DND-41 (cell line): ENCODE measurements around the gene WNK1.

Experiments
- ATAC-seq: fragments of 200-7000 bp; cut with Tn5 transposase; 3 replicates; pipeline ENCODE4 v1.9.1; 2021; ENCODE audit warnings: low read depth; ENCODE audit not compliant: insufficient read depth
- DNase-seq: peaks from one replicate; pipeline ENCODE4 v3.0.0-alpha.2; 2020
- H2AFZ ChIP-seq: 2 replicates; pipeline ENCODE4 v1.6.0; 2012; ENCODE audit warnings: low read depth, low read length
- H3K27ac ChIP-seq: 2 replicates; pipeline ENCODE4 v1.5.1; 2012; ENCODE audit warnings: low read length, inconsistent platforms
- H3K27me3 ChIP-seq: fragments of 200-600 bp; sonication (generic); 2 replicates; pipeline ENCODE4 v1.6.0; 2012; ENCODE audit warnings: low read length, mild to moderate bottlenecking, inconsistent platforms; ENCODE audit not compliant: insufficient read depth, poor library complexity
- H3K36me3 ChIP-seq: 2 replicates; pipeline ENCODE4 v1.5.1; 2012; ENCODE audit warnings: low read length, inconsistent platforms; ENCODE audit not compliant: insufficient read depth
- H3K4me1 ChIP-seq: 2 replicates; pipeline ENCODE4 v1.5.1; 2012; ENCODE audit warnings: mild to moderate bottlenecking, low read length; ENCODE audit not compliant: insufficient read depth
- H3K4me2 ChIP-seq: 2 replicates; pipeline ENCODE4 v1.6.0; 2012; ENCODE audit warnings: mild to moderate bottlenecking, moderate library complexity, low read length, inconsistent platforms; ENCODE audit not compliant: insufficient read depth
- H3K4me3 ChIP-seq, 2 experiments: fragments of 200-600 bp in 1 of 2; shearing (Covaris generic) in 1 of 2; 2 replicates each; pipeline ENCODE4 v1.5.1; 2012 to 2016; ENCODE audit warnings: inconsistent platforms in 2 of 2, low read length in 2 of 2, mild to moderate bottlenecking in 2 of 2, low read depth in 1 of 2, moderate library complexity in 1 of 2
- H3K79me2 ChIP-seq: 2 replicates; pipeline ENCODE4 v1.6.0; 2012; ENCODE audit warnings: low read length, inconsistent platforms; ENCODE audit not compliant: insufficient read depth
- H3K9ac ChIP-seq: 2 replicates; pipeline ENCODE4 v1.6.0; 2012; ENCODE audit warnings: low read depth, mild to moderate bottlenecking, inconsistent platforms, low read length, moderate library complexity
- H3K9me3 ChIP-seq: 2 replicates; pipeline ENCODE4 v1.5.1; 2012; ENCODE audit warnings: low read length, moderate library complexity, mild to moderate bottlenecking, inconsistent platforms; ENCODE audit not compliant: insufficient read depth, severe bottlenecking
- H4K20me1 ChIP-seq: 2 replicates; pipeline ENCODE4 v1.6.0; 2012; ENCODE audit warnings: low read length; ENCODE audit not compliant: insufficient read depth
- EZH2 ChIP-seq: IDR thresholded peaks from 3 replicates; pipeline ENCODE4 v1.6.1; 2012; ENCODE audit warnings: borderline replicate concordance, low read depth, mild to moderate bottlenecking, moderate library complexity, low read length, inconsistent platforms; ENCODE audit not compliant: severe bottlenecking
- TF ChIP-seq, protein P1 (sequence below): IDR thresholded peaks from 2 replicates; pipeline ENCODE4 v1.5.1; 2012; ENCODE audit warnings: borderline replicate concordance, low read length, moderate library complexity, mild to moderate bottlenecking; ENCODE audit not compliant: poor library complexity, severe bottlenecking; ENCODE audit errors: extremely low read depth

The WNK1 gene

GRCh38 chr12:739349-739748 is 13.0 kb upstream of the WNK1 start:
- no peaks in the 10 kb centered on the region for H3K4me1 ChIP-seq
- H3K9ac ChIP-seq = no peak overlapping the region
- ATAC-seq (no peak), DNase-seq (no peak)
- no peak overlapping the region for H2AFZ ChIP-seq
- no peaks in the 10 kb centered on the region for H3K27me3 ChIP-seq
- no peaks in the 10 kb centered on the region for H4K20me1 ChIP-seq
- no peak overlapping the region for H3K4me2 ChIP-seq
- no peak overlapping the region for H3K27ac ChIP-seq
- no peaks in the 10 kb centered on the region for H3K36me3 ChIP-seq
- TF ChIP-seq EZH2 = no peak
- TF ChIP-seq, protein P1, sequence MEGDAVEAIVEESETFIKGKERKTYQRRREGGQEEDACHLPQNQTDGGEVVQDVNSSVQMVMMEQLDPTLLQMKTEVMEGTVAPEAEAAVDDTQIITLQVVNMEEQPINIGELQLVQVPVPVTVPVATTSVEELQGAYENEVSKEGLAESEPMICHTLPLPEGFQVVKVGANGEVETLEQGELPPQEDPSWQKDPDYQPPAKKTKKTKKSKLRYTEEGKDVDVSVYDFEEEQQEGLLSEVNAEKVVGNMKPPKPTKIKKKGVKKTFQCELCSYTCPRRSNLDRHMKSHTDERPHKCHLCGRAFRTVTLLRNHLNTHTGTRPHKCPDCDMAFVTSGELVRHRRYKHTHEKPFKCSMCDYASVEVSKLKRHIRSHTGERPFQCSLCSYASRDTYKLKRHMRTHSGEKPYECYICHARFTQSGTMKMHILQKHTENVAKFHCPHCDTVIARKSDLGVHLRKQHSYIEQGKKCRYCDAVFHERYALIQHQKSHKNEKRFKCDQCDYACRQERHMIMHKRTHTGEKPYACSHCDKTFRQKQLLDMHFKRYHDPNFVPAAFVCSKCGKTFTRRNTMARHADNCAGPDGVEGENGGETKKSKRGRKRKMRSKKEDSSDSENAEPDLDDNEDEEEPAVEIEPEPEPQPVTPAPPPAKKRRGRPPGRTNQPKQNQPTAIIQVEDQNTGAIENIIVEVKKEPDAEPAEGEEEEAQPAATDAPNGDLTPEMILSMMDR = no peak
- no peak overlapping the region for H3K4me3 ChIP-seq
- no peaks in the 10 kb centered on the region for H3K79me2 ChIP-seq
- H3K9me3 ChIP-seq = no peaks in the 10 kb centered on the region

DNA sequence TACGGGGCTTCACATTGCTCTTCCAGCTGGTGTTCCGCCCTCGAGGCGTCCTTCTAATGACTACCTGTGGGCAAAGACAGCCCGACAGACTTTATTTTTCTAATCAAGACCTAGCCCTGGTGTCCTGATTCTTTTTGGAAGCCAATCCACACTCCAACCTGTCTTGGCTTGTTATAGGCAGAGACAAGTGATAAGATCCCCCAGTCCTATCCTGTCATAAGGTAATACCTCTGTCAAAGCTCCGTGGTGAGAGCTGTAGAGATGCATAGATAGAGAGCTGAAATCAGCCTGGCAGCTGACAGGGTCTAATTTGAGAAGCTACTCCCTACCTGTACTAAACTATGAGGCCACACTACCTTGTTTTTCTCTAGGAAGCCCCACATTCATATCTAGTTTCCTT is 11.5 kb upstream of the WNK1 start:
- Histone ChIP-seq H2AFZ (no peak overlapping the region), H3K4me3 (no peak overlapping the region), H3K27ac (no peak overlapping the region), H4K20me1 (no peaks in the 10 kb centered on the region), H3K9ac (no peak overlapping the region), H3K36me3 (no peaks in the 10 kb centered on the region), H3K4me2 (no peak overlapping the region), H3K79me2 (no peaks in the 10 kb centered on the region), H3K27me3 (no peaks in the 10 kb centered on the region), H3K4me1 (no peaks in the 10 kb centered on the region), H3K9me3 (no peaks in the 10 kb centered on the region)
- TF ChIP-seq, protein P1 = no peak
- no peak for TF ChIP-seq EZH2
- DNase-seq (no peak), ATAC-seq (no peak)

DNA sequence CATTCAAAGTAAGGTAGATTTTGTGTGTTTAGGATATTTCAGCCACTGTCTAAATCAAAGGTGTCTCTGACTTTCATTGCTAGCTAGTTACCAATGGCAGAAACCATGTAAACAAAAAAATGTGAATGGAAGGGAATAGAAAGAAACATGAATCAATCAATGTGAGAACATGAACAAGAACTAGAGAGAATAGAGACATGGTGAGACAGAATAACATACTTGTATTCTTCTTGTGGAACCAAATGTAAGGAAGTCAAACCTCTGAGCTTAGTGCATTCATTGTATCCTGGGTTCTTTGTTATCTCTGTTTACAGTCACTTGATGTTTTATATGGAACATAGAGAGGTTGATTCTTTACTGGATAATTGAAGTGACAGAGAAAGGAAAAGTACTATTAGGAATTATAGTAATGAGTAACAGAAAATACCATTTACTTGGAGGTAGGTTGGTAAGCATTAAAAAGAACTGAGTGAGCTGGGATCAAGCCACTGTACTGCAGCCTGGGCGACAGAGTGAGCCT is 2.6 kb upstream of the WNK1 start:
- DNase-seq (no peak), ATAC-seq (no peak)
- Histone ChIP-seq H3K79me2 (peaks cover 34% of the 10 kb centered on the region), H3K4me2 (peak overlapping the region; percentile 85), H3K9ac (peak overlapping the region; percentile 77), H4K20me1 (peaks cover 20% of the 10 kb centered on the region), H2AFZ (peak overlapping the region; percentile 87), H3K4me3 (peak overlapping the region in 1 of 2 experiments; percentile 81; a peak in 1 of 4 replicates), H3K9me3 (no peaks in the 10 kb centered on the region), H3K27me3 (no peaks in the 10 kb centered on the region), H3K36me3 (peaks cover 14% of the 10 kb centered on the region), H3K27ac (peak overlapping the region; percentile 97; the same call in 1 of the 2 replicates), H3K4me1 (peaks cover 23% of the 10 kb centered on the region)
- TF ChIP-seq EZH2 = no peak
- TF ChIP-seq, protein P1 = no peak
